ENCODE measurements around the gene NEGR1. TPM values are rescaled to one million over a fixed set of nuclear protein-coding genes. Genes with fewer than 3 reads are reported as not detected.

The NEGR1 gene
- total RNA-seq, 4 donors from 2014 or later: 4.1 to 12.4 (median 10.2) TPM

GRCh38 chr1:71738910-71739309 is 543.4 kb downstream of the NEGR1 start:
- Histone ChIP-seq H3K9me3 (no peaks in the 10 kb centered on the region), H3K36me3 (no peaks in the 10 kb centered on the region), H3K27me3 (no peaks in the 10 kb centered on the region), H3K4me1 (no peaks in the 10 kb centered on the region), H3K27ac (no peak overlapping the region), H3K4me3 (replicated peaks in 1 of 3) (no peak overlapping the region)
- TF ChIP-seq CTCF (IDR thresholded peaks at IDR 0.05): no peak
- no peak for TF ChIP-seq POLR2A (IDR thresholded peaks at IDR 0.05)
- 82 to 89% methylated on average over 2 of the region's 2 CpGs for WGBS, 2 donors
- no peak for DNase-seq
- intact Hi-C loops (cut with DNase I): no loop called here

- intact Hi-C loops (cut with DNase I): no loop called here
- TF ChIP-seq POLR2A (IDR thresholded peaks at IDR 0.05) (no peak), CTCF (IDR thresholded peaks at IDR 0.05) (no peak)
- no peaks in the 10 kb centered on the region for H3K27me3 ChIP-seq
- no peak overlapping the region for H3K4me3 ChIP-seq (replicated peaks in 1 of 3)
- no peaks in the 10 kb centered on the region for H3K36me3 ChIP-seq
- no peaks in the 10 kb centered on the region for H3K9me3 ChIP-seq
- H3K27ac ChIP-seq: no peak overlapping the region
- WGBS, 2 donors: 100% methylated on average over 1 of the region's 1 CpG
- no peaks in the 10 kb centered on the region for H3K4me1 ChIP-seq
- no peak for DNase-seq
These were observed 544.1 kb downstream of the NEGR1 start for GRCh38 chr1:71738256-71738655.

DNA sequence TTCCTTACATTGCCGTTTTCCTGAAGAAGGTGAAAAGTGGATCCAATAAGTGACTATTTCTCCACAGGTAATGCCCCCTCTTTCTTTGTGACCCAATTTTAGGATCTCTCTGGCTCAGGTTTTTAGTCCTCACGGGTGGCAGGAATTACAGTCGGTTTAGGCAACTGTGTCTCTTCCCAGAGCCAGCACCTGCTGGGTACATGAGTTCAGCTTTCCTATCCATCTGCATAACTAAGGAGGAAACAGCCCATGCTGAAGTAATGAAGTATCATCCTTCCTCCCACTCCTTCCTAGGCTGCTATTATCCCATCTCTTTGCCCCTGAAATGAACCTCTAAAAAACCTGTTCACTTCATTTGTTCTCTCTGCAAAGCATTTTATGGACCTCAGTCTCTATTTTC is 544.6 kb downstream of the NEGR1 start:
- 88 to 90% methylated on average over 3 of the region's 3 CpGs for WGBS, 2 donors
- no peaks in the 10 kb centered on the region for H3K36me3 ChIP-seq
- no peaks in the 10 kb centered on the region for H3K9me3 ChIP-seq
- intact Hi-C loops (cut with DNase I): no loop called here
- H3K27ac ChIP-seq: no peak overlapping the region
- TF ChIP-seq POLR2A (IDR thresholded peaks at IDR 0.05) (no peak), CTCF (IDR thresholded peaks at IDR 0.05) (no peak)
- H3K27me3 ChIP-seq: no peaks in the 10 kb centered on the region
- no peak for DNase-seq
- no peaks in the 10 kb centered on the region for H3K4me1 ChIP-seq
- H3K4me3 ChIP-seq (replicated peaks in 1 of 3): no peak overlapping the region

- intact Hi-C loops (cut with DNase I): no loop called here
- H3K36me3 ChIP-seq: no peaks in the 10 kb centered on the region
- no peaks in the 10 kb centered on the region for H3K9me3 ChIP-seq
- no peaks in the 10 kb centered on the region for H3K4me1 ChIP-seq
- H3K27me3 ChIP-seq: no peaks in the 10 kb centered on the region
- no peak overlapping the region for H3K4me3 ChIP-seq (replicated peaks in 1 of 3)
- H3K27ac ChIP-seq: no peak overlapping the region
- TF ChIP-seq POLR2A (IDR thresholded peaks at IDR 0.05): no peak
- TF ChIP-seq CTCF (IDR thresholded peaks at IDR 0.05): no peak
- no peak for DNase-seq
- WGBS, 2 donors: 61 to 71% methylated on average over 2 of the region's 2 CpGs
These were observed 549.2 kb downstream of the NEGR1 start for GRCh38 chr1:71733121-71733520.

- no peak for TF ChIP-seq POLR2A (IDR thresholded peaks at IDR 0.05)
- no peak for TF ChIP-seq CTCF (IDR thresholded peaks at IDR 0.05)
- 74 to 78% methylated on average over 2 of the region's 2 CpGs for WGBS, 2 donors
- DNase-seq: no peak
- intact Hi-C loops (cut with DNase I): no loop called here
- Histone ChIP-seq H3K27me3 (no peaks in the 10 kb centered on the region), H3K4me1 (no peaks in the 10 kb centered on the region), H3K9me3 (no peaks in the 10 kb centered on the region), H3K36me3 (no peaks in the 10 kb centered on the region), H3K27ac (no peak overlapping the region), H3K4me3 (replicated peaks in 1 of 3) (no peak overlapping the region)
These were observed 560.8 kb downstream of the NEGR1 start for GRCh38 chr1:71721532-71721931.

Measured in thyroid gland (tissue), 4 donors.